Mucosa of rectum (tissue), 2 donors: ENCODE measurements around the gene CAPZB.

Source experiments
- H3K27ac ChIP-seq, 2 donors: one replicate each; pipeline ENCODE4 v1.7.0; 2013; ENCODE audit warnings: inconsistent platforms in 2 of 2, low read depth in 2 of 2, low read length in 2 of 2
- H3K27me3 ChIP-seq, 2 donors: one replicate each; pipeline ENCODE4 v1.7.0; 2013; ENCODE audit warnings: low read length in 2 of 2; ENCODE audit not compliant: control insufficient read depth in 2 of 2, insufficient read depth in 2 of 2
- H3K36me3 ChIP-seq, 2 donors: one replicate each; pipeline ENCODE4 v1.7.0; 2013; ENCODE audit warnings: low read length in 2 of 2; ENCODE audit not compliant: control insufficient read depth in 2 of 2, insufficient read depth in 2 of 2
- H3K4me1 ChIP-seq, 2 donors: one replicate each; pipeline ENCODE4 v1.7.0; 2013; ENCODE audit warnings: low read length in 2 of 2, mild to moderate bottlenecking in 1 of 2; ENCODE audit not compliant: control insufficient read depth in 2 of 2, insufficient read depth in 2 of 2
- H3K4me3 ChIP-seq, 2 donors: one replicate each; pipeline ENCODE4 v1.7.0; 2013; ENCODE audit warnings: low read length in 2 of 2
- H3K9ac ChIP-seq, 2 donors: one replicate each; pipeline ENCODE4 v1.7.0; 2013; ENCODE audit warnings: low read length in 2 of 2, low read depth in 1 of 2, mild to moderate bottlenecking in 1 of 2
- H3K9me3 ChIP-seq, 2 donors: one replicate each; pipeline ENCODE4 v1.7.0; 2013; ENCODE audit warnings: low read length in 2 of 2; ENCODE audit not compliant: control insufficient read depth in 2 of 2
- donor health status: healthy.
- donor health status: Normal muscosa, but diverticular disease.

CAPZB gene

DNA sequence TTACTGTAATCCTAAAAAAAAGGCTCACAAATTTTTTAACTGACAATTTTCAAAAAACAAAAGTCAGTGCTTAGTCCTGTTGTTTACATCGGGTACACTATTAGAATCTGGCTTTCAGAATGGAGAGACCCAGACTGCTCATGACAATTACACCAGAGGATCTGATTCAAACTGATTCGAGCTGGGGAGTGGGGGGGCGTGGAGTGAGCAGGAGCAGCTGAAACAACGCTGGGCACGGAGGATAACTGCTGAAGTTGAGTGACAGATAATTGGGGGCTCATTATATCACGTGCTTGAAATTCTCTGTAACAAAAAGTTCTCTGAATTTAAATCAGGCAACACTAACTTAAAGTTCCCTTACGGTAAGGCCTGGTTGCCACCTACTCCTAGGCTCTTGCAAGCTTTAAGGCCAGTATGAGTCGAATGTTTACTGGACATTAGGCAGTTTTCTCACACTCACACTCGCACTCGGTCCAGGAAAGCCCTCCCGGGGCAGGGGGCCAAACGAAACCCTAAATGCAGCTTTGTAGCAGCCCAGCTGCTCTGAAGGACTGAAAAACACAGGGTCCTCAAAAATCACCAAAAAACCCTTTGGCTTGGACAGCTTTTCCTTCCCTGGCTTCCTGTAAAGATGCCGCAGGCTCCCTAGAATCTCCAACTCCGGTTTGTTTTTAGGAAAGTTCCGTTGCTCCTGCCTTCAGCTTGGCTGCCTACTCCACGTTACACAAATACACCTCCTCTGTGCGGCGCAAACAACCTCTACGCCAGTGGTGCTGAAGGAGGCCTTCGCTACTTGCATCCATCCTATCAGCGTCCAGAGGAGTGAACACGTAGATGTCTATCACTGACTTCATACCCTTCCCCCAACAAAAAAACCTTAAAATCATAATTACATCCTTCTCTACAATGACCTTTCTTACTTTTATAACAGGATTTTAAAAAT is 42.9 kb downstream of the CAPZB start:
- Histone ChIP-seq H3K4me1 (peaks cover 31 to 33% of the 10 kb centered on the region in 2 donors), H3K9me3 (no peaks in the 10 kb centered on the region), H3K4me3 (no peak overlapping the region), H3K9ac (peak overlapping the region in 1 of 2 donors; percentile 29), H3K27me3 (no peaks in the 10 kb centered on the region), H3K27ac (peak overlapping the region; percentile 52 to 64), H3K36me3 (peaks cover 0 to 6% of the 10 kb centered on the region in 2 donors)

DNA sequence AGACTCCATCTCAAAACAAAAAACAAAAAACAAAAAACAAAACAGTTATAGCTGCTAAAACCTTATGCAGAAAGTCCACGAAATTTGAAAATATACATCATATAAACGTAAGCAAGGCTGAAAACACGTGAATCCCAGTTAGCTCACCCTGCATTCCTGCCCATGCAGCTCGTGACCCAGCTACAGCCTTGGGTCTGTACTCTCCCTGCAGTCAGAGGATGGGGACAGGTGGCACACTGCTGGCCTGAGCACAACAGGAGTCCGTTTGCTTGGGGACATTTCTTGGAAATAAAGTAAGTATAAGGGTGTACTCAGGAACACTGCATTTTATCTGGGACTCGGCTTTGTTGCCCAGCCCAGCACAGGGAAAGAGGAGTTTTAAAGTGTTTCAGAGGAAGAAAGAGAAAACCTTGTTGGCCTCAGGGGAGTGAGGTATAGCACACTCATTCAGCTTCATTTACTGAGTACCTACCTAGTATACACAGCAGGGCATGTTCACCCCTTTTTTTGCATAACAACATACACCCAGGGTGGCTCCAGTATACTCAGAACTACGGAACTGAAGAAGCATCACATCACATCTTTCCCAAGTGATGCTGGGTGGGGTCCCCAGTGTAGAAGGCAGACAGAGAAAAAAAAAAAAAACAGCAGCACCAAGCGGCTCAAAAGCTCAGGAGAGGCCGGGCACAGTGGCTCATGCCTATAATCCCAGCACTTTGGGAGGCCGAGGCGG is 44.1 kb downstream of the CAPZB start:
- H3K9me3 ChIP-seq = no peaks in the 10 kb centered on the region
- H3K27ac ChIP-seq = peak overlapping the region in 1 of 2 donors; percentile 5
- H3K36me3 ChIP-seq = peaks cover 0 to 6% of the 10 kb centered on the region in 2 donors
- H3K9ac ChIP-seq = no peak overlapping the region
- peaks cover 43% of the 10 kb centered on the region in 2 donors for H3K4me1 ChIP-seq
- no peaks in the 10 kb centered on the region for H3K27me3 ChIP-seq
- no peak overlapping the region for H3K4me3 ChIP-seq

DNA sequence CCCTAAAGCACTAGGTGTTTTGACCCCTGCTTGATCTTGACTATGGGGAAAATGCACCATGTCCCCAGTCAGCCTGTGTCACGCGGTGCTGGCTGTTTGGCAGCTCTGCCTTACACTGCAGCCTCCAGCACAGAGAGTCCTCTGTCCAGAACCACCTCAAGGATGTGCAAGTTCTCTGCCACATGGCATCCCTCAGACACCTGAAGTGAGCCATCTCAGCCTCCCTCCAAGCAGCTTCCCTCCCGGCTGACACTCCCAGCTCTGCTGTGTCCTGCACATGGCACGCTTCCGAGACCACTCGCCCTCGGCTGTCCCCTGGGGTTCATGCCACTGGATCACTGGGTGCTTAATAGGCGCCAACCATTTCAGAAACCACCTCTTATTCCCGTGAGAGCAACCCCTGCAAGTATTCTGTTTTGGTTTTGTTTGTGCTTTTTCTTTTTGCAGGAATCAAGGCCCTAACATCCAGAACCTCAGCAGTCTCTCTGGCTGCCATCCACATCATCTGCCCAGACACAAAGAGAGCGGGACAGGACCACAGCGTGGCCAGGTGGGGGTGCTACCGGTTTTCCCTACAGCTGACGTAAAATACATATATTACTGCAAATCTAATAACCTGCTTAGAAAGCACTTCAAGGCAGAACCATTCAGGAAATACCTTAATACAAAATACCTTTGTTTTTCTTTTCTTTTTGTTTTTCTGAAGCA is 45.7 kb downstream of the CAPZB start:
- Histone ChIP-seq H3K36me3 (peaks cover 0 to 10% of the 10 kb centered on the region in 2 donors), H3K9me3 (no peaks in the 10 kb centered on the region), H3K27ac (peak overlapping the region; percentile 16 to 64), H3K9ac (no peak overlapping the region), H3K4me3 (no peak overlapping the region), H3K27me3 (no peaks in the 10 kb centered on the region), H3K4me1 (peaks cover 43 to 54% of the 10 kb centered on the region in 2 donors)

DNA sequence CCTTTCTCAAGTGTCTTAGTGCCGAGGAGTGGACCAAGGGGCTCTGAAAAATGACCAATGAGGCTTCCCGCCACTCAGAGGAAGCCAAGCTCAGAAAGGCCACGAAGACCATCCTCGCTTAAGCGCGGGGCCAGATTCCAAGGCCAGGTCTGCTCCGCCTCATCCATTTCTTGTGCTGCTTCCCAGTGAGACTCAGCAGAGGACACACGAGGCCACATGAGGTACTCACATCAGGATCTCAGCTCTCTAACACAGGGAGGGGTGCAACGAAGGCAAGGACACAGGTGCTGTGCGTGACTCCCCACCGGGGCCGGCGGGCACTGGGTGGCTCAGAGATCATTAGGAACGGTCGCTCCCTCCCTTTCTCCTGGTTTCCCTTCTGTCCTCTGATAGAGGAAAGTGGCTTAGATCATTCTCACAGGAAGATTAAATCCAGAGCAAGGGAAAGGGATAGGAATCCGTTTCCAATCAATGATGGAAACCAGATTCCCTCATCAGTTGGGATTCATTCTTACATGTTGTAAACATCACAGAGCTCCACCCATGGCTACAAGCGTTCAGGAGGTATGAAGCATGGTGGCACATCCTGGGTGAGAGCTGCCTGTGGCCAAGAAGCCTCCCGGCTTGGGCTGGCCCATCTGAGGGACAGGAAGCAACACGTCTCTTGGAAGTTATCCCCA is 46.7 kb downstream of the CAPZB start:
- Histone ChIP-seq H3K36me3 (peaks cover 0 to 10% of the 10 kb centered on the region in 2 donors), H3K4me1 (peaks cover 43 to 57% of the 10 kb centered on the region in 2 donors), H3K27me3 (no peaks in the 10 kb centered on the region), H3K4me3 (no peak overlapping the region), H3K9ac (no peak overlapping the region), H3K27ac (peak overlapping the region; percentile 71 to 76), H3K9me3 (no peaks in the 10 kb centered on the region)

DNA sequence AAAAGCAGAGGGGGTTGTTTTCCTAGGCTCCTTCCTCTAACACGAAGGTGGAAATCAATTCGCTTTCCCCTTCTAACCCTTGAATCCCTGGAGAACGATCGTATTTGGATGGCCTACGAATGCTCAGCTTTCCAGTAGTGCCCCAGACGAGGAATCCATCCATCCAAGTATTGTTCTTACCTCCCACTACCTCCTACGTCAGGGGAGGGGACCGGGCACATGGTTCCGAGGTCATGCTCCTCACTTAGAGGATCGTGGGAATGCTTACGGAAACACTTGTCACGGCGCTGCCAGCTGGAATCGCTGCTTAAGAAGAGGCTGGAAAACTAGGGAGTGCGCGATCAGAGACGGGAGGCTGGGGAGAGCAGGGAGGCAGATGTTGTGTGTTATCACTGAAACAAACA is 47.4 kb downstream of the CAPZB start:
- Histone ChIP-seq H3K36me3 (peaks cover 2 to 10% of the 10 kb centered on the region in 2 donors), H3K4me1 (peaks cover 44 to 52% of the 10 kb centered on the region in 2 donors), H3K27ac (peak overlapping the region; percentile 71 to 76), H3K9ac (peak overlapping the region in 1 of 2 donors; percentile 16), H3K9me3 (no peaks in the 10 kb centered on the region), H3K4me3 (no peak overlapping the region), H3K27me3 (no peaks in the 10 kb centered on the region)

DNA sequence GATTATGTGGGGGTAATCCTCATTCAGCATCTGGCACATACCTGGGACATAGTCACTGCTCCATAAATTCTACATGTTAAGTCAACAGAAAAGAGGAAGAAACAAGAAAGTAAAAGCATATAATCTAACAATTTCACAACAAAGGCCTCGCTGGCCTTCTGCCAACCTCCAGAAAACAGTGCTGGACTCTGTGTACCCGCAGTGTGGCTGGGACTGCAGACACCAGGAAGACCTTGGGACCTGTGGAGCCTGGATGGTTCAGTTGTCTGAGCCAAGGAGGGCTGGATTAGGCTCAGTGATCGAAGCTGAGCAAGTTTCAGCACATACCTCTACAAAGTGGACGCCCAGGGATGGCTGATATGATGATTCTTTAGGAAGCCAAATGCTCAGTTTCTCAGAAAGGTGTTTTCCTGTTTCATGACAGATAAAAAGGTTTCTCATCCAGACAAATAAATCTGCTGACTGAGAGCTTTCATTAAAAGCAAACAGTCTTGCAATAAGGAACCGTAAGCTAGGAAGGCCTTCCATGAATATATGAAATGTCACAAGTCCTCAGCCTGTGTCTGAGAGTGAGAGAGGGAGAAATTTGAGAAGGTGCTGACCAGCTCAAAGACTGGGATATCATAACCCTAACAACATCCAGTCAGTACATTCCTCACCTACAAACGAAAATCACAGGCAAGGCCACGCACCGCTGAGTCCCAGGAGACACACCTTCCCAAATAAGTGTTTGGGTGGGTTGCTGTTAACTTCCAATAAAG is 48.4 kb downstream of the CAPZB start:
- Histone ChIP-seq H3K4me3 (peak overlapping the region in 1 of 2 donors; percentile 5), H3K9me3 (no peaks in the 10 kb centered on the region), H3K27me3 (no peaks in the 10 kb centered on the region), H3K9ac (peak overlapping the region in 1 of 2 donors; percentile 41), H3K4me1 (peaks cover 40 to 50% of the 10 kb centered on the region in 2 donors), H3K27ac (peak overlapping the region; percentile 71 to 76), H3K36me3 (peaks cover 3 to 10% of the 10 kb centered on the region in 2 donors)

DNA sequence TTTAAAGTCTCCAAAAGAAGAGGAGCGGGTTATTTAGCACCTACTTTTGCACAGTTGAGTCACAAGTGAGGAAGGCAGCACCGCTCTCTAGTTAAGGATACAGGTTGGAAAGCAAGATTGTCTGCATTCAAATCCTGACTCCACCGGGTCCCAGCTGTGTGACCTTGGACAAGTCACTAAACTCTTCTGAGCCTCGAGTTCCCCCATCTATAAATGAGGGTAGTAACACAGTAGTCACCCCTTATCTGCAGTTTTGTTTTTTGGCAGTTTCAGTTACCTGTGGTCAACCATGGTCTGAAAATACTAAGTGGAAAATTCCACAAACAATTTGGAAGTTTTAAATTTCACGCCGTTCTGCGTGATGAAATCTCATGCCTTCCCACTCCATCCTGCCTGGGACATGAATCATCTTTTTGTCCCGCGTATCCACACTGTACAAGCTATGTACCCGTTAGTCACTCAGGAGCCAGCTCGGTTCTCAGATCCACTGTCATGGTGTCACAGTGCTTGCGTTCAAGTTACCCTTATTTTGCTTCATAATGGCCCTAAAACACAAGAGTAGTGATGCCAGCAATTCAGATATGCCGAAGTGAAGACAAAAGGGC is 49.4 kb downstream of the CAPZB start:
- no peak overlapping the region for H3K4me3 ChIP-seq
- H3K4me1 ChIP-seq = peaks cover 40 to 50% of the 10 kb centered on the region in 2 donors
- no peak overlapping the region for H3K9ac ChIP-seq
- H3K9me3 ChIP-seq = no peaks in the 10 kb centered on the region
- no peaks in the 10 kb centered on the region for H3K27me3 ChIP-seq
- H3K36me3 ChIP-seq = peaks cover 3 to 10% of the 10 kb centered on the region in 2 donors
- peak overlapping the region; percentile 71 to 76 for H3K27ac ChIP-seq

DNA sequence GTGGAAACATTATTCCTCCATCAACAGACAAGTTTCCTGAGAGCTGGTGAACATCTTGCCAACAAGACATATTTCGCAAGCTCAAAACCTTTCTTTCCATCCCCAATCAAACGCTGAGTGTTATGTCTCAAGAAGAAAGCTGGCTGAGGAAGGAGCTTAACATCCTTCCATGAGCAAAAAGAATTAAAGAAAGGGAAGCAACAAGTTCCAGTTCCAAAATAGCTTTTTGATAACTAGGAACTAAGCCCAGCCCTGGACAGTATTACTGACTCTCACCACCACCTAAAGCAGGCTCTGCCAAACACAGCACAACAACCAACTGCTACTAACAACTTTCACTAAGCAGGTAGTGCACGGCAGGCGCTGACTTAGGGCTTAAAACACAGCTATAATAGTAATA is 50.2 kb downstream of the CAPZB start:
- peak overlapping the region in 1 of 2 donors; percentile 29 for H3K4me3 ChIP-seq
- H3K9ac ChIP-seq = no peak overlapping the region
- no peaks in the 10 kb centered on the region for H3K9me3 ChIP-seq
- H3K4me1 ChIP-seq = peaks cover 42 to 52% of the 10 kb centered on the region in 2 donors
- no peaks in the 10 kb centered on the region for H3K27me3 ChIP-seq
- H3K36me3 ChIP-seq = peaks cover 3 to 7% of the 10 kb centered on the region in 2 donors
- peak overlapping the region; percentile 71 to 76 for H3K27ac ChIP-seq

DNA sequence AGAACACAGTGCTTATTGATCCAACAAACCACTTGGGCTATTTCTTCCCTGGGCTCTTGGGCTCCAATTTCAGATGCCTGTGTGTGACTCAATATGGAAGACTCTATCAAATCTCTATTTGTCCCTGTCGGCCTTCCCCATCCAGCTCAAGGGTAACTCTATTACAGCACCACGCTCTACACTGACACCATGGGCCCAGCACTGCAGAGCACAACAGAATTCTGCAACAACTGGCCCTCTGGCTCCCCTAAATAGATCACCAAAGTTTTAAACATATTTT is 51.7 kb downstream of the CAPZB start:
- H3K9me3 ChIP-seq = no peaks in the 10 kb centered on the region
- no peak overlapping the region for H3K9ac ChIP-seq
- H3K4me1 ChIP-seq = peaks cover 38 to 51% of the 10 kb centered on the region in 2 donors
- H3K27ac ChIP-seq = peak overlapping the region; percentile 45 to 76
- H3K27me3 ChIP-seq = no peaks in the 10 kb centered on the region
- peaks cover 3 to 7% of the 10 kb centered on the region in 2 donors for H3K36me3 ChIP-seq
- H3K4me3 ChIP-seq = no peak overlapping the region
